SIG-M5 (cell line): ENCODE data around the gene DYNLL2.
"Not testable (repeated sequence)": the region's sequence is repeated elsewhere in the genome, so short reads cannot be mapped to it uniquely, and the experiment has no call there.

Experiments
- DNase-seq: peaks from one replicate; lab custom pipeline; 2025; lab: John Stamatoyannopoulos, UW

DYNLL2 gene

DNA sequence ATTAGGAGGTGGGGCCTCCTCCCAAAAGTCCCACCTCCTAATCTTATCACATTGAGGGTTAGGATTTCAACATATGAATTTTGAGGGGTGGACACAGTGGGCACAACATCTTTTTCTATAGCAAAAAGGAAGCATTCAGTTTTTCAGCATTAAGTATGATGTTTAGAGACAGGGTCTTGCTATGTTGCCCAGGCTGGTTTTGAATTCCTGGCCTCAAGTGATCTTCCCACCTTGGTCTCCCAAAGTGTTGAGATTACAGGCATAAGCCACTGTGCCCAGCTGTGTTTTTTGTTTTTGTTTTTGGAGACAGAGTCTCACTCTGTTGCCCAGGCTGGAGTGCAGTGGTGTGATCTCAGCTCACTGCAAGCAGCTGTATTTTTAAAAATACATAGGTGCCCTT is 18.7 kb downstream of the DYNLL2 start:
- DNase-seq, result not testable (repeated sequence)

DNA sequence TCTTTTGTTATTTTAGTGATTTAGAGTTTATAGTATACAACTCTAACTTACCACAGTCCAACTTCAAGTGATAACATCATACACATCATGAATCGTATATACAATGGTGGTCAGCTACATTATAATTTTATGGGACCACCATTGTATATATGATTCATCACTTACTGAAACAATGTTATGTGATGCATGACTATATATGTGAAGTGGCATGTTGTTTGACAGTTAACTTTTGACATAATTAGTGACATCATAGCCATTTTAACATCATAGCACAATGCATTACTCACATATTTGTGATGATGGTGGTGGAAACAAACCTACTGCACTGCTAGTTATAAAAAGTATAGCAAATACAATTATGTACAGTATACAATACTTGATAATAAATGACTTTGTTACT is 21.9 kb downstream of the DYNLL2 start:
- DNase-seq, result no peak

DNA sequence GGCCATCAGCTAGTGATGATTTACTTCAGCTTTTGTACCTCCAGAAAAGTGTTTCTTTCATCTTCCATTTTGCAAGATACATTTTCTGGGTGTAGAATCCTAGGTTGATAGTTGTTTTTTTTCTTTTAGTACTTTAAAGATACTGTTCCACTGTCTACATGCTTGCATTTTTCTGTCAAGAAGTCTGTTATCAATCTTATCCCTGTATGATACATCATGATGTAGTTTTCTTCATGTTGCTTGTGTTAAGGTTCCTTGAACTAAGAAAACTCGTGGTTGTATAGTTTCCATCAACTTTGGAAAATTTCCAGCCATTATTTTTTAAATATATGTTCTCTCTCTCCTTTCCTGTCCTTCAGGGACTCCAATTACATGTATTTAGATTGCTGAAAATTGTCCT is 24.1 kb downstream of the DYNLL2 start:
- no peak for DNase-seq

DNA sequence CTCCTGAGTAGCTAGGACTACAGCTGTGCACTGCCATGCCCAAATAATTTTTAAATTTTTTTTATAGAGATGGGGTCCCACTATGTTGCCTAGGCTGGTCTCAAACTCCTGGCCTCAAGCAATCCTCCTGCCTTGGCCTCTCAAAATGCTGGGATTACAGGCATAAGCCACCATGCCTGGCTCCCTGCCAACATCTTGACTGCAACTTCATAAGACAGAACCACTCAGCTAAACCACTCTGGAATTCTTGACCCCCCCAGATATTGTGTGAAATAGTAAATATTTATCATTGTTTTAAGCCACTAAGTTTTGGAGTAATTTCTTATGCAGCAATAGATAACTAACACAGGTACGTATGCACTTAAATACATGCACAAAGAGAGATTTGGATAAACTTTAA is 26.0 kb downstream of the DYNLL2 start:
- no peak for DNase-seq

- DNase-seq, result no peak
These were observed 26.8 kb downstream of the DYNLL2 start for GRCh38 chr17:58110012-58110411.

DNA sequence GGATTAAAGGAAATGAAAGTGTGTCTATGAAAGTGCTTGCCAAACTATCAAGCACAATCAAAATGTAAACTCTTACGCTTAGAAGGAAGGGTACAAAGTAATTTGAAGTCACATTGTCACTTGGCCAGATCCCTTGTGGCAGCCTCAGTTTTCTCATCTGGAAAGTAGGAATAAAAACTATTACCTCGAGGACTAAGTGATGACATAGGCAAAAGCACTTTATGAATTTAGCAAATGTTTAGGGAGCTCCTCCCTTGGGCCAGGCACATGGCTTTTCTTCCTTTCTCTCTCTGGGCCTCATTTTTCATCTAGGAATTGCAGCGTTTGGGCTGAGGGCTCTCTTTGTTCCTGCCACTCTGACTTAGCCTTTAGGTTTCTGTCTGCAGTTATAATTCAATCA is 28.5 kb downstream of the DYNLL2 start:
- no peak for DNase-seq

GRCh38 chr17:58112970-58113631 is 29.9 kb downstream of the DYNLL2 start:
- no peak for DNase-seq

- DNase-seq, result no peak
These were observed 30.7 kb downstream of the DYNLL2 start for GRCh38 chr17:58113947-58114346.

DNA sequence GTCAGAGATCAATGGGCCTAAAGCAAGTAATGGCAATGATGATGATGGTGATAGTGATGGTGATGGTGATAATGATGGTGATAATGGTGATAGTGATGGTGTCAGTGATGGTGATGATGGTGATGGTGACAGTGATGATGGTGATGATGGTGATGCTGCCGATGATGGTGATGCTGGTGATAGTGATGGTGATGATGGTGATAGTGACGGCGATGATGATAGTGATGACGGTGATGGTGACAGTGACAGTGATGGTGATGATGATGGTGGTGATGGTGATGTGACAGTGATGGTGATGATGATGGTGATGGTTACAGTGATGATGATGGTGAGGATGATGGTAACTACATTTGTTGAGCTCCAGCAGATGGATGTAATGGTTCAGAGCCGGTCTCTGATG is 34.2 kb downstream of the DYNLL2 start:
- no peak for DNase-seq

- no peak for DNase-seq
These were observed 36.3 kb downstream of the DYNLL2 start for GRCh38 chr17:58119491-58119890.

GRCh38 chr17:58120195-58120822 is 37.1 kb downstream of the DYNLL2 start:
- DNase-seq, result no peak

DNA sequence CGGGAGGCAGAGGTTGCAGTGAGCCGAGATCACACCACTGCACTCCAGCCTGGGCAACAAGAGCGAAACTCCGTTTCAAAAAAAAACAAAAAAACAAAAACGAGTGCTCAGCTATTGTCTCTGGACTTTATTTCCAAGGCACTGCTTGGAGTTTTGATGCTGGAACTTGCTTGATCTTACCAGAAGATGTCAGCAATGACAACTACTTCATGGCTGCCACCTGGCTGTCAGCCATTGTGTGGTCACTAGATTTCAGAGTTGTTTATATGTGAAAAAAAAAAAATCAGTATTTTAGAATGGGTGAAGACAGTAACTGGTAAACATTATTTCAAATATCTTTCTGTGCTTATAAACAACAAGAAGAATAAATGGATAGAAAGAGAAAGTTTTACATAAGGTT is 38.7 kb downstream of the DYNLL2 start:
- DNase-seq, result no peak

DNA sequence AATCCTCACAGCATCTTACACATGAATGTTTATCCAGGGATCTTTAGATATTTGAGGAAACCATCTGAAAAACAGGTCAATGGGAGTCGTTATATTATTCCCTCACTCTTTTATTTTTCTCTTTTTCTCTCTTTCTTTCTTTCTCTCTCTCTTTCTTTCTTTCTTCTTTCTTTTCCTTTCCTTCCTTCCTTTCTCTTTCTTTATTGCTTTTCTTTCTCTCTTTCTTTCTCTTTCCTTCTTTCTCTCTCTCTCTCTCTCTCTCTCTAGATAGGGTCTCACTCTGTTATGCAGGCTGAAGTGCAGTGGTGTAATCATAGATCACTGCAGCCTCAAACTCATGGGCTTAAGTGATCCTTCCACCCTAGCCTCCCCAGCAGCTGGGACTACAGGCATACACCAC is 44.6 kb downstream of the DYNLL2 start:
- DNase-seq, result no peak

DNA sequence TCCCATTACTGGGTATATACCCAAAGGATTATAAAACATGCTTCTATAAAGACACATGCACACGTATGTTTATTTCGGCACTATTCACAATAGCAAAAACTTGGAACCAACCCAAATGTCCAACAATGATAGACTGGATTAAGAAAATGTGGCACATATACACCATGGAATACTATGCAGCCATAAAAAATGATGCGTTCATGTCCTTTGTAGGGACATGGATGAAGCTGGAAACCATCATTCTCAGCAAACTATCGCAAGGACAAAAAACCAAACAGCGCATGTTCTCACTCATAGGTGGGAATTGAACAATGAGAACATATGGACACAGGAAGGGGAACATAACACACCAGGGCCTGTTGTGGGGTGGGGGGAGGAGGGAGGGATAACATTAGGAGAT is 49.5 kb downstream of the DYNLL2 start:
- DNase-seq, result not testable (repeated sequence)

DNA sequence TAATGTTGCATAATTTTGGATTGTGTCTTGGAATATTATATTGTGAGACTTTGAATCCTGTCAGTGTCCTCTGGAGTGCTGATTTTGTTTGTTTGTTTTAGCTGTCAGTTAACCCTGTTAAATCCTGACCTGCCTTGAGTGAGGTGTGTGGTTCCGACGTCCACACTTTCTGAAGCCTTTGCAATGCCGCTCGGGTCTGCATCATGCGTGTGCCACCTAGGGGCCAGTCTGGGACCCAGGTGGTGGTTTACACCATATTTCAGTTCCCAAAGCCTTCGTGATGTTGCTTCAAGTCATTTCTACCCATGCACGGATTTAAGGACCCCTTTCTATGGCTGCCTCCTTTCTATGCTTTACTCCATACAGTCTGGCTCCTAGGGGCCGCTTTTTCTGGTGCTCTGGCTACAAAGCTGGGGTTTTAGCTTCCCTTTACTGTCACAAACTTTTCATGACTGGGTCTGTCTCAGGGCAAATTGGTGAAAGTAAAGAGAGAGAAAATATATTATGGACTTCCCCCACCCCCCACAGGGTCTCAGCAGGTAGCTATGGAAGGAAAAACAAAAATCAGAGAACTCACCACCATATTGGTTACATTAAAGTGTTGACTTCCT is 53.6 kb downstream of the DYNLL2 start:
- no peak for DNase-seq

DNA sequence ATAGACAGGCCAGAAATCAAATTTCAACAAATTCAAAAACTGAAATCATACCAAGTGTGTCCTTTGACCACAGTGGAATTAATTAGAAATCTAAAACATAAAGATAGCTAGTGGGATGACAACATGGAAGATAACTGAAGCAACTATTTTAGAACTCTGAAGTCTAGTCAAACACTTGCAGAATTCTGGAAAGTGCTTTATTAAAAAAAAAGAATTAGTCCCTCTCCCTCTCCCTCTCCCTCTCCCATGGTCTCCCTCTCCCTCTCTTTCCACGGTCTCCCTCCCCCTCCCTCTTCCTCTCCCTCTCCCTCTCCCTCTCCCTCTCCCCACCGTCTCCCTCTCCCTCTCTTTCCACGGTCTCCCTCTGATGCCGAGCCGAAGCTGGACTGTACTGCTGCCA is 58.3 kb downstream of the DYNLL2 start:
- DNase-seq, result no peak

GRCh38 chr17:58143335-58143734 is 60.1 kb downstream of the DYNLL2 start:
- not testable (repeated sequence) for DNase-seq

- no peak for DNase-seq
These were observed 61.6 kb downstream of the DYNLL2 start for GRCh38 chr17:58144801-58145200.
